ENCODE data around the gene ARSJ. TPM values are rescaled to one million over a fixed set of nuclear protein-coding genes. Genes with fewer than 3 reads are reported as not detected.

ARSJ gene
- total RNA-seq, 4 donors from 2014 or later, result 1.8 to 5.2 (median 2.8) TPM

GRCh38 chr4:113921089-113921794 lies 58.2 kb downstream of the ARSJ start:
- H3K36me3 ChIP-seq, result no peaks in the 10 kb centered on the region
- peaks cover 0 to 6% (median 0%) of the 10 kb centered on the region in 4 donors for H3K4me1 ChIP-seq
- H3K27me3 ChIP-seq, result no peaks in the 10 kb centered on the region
- intact Hi-C loops (cut with DNase I; ENCODE audit: low total_unique reads), result no loop called here
- no peak for DNase-seq
- no peak overlapping the region for H3K4me3 ChIP-seq
- TF ChIP-seq POLR2A (IDR thresholded peaks at IDR 0.05) (no peak), POLR2AphosphoS5 (IDR thresholded peaks at IDR 0.05) (no peak), EP300 (IDR thresholded peaks at IDR 0.05; ENCODE audit: low read depth) (no peak)
- TF ChIP-seq, protein P1, sequence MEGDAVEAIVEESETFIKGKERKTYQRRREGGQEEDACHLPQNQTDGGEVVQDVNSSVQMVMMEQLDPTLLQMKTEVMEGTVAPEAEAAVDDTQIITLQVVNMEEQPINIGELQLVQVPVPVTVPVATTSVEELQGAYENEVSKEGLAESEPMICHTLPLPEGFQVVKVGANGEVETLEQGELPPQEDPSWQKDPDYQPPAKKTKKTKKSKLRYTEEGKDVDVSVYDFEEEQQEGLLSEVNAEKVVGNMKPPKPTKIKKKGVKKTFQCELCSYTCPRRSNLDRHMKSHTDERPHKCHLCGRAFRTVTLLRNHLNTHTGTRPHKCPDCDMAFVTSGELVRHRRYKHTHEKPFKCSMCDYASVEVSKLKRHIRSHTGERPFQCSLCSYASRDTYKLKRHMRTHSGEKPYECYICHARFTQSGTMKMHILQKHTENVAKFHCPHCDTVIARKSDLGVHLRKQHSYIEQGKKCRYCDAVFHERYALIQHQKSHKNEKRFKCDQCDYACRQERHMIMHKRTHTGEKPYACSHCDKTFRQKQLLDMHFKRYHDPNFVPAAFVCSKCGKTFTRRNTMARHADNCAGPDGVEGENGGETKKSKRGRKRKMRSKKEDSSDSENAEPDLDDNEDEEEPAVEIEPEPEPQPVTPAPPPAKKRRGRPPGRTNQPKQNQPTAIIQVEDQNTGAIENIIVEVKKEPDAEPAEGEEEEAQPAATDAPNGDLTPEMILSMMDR (IDR thresholded peaks at IDR 0.05), result no peak
- H3K27ac ChIP-seq, result no peak overlapping the region
- 57 to 59% methylated on average over 3 of the region's 3 CpGs for WGBS, 2 donors (ENCODE audit: low coverage in 1 of 2)
- no peaks in the 10 kb centered on the region for H3K9me3 ChIP-seq
- in situ Hi-C loops (cut with MboI; ENCODE audit: low pct_ligation_motif_present in 1 of 4, low pct_unique_long_range_greater_than_20kb in 1 of 4, low sequenced_read_pairs in 3 of 4), result loop anchor here in 1 of 4 donors (25.0 kb wide), 1 partner anchor 534 kb away; no protein-coding TSS in a partner anchor

GRCh38 chr4:113919611-113920010 lies 59.8 kb downstream of the ARSJ start:
- Histone ChIP-seq H3K27ac (no peak overlapping the region), H3K4me1 (peaks cover 0 to 6% (median 0%) of the 10 kb centered on the region in 4 donors), H3K27me3 (no peaks in the 10 kb centered on the region), H3K4me3 (no peak overlapping the region), H3K36me3 (no peaks in the 10 kb centered on the region), H3K9me3 (no peaks in the 10 kb centered on the region)
- in situ Hi-C loops (cut with MboI; ENCODE audit: low pct_ligation_motif_present in 1 of 4, low pct_unique_long_range_greater_than_20kb in 1 of 4, low sequenced_read_pairs in 3 of 4), result loop anchor here in 1 of 4 donors (25.0 kb wide), 1 partner anchor 532 kb away; no protein-coding TSS in a partner anchor
- intact Hi-C loops (cut with DNase I; ENCODE audit: low total_unique reads), result no loop called here
- WGBS, 2 donors (ENCODE audit: low coverage in 1 of 2), result 80 to 95% methylated on average over 1 of the region's 1 CpG
- TF ChIP-seq POLR2AphosphoS5 (IDR thresholded peaks at IDR 0.05) (no peak), POLR2A (IDR thresholded peaks at IDR 0.05) (no peak), EP300 (IDR thresholded peaks at IDR 0.05; ENCODE audit: low read depth) (no peak)
- TF ChIP-seq, protein P1 (IDR thresholded peaks at IDR 0.05), result no peak
- no peak for DNase-seq

DNA sequence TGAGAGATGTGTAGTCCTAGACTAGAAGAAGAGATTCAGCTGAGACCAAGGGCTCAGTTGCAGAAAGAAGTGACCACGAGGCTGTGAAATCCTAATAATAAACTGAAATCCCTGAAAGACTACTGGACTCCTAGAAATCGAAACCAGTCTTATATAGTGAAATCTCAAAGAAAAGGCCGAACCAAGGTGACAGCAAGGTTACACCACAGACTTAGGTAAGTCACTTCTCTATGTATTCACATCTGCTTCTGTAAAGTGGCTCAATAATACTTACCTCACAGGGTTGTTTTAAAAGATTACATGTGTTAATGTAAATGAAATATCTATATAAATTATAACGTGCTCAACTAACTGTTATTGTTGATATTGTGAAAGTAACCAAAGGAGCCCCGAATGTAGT lies 60.3 kb downstream of the ARSJ start:
- Histone ChIP-seq H3K4me3 (no peak overlapping the region), H3K9me3 (no peaks in the 10 kb centered on the region), H3K36me3 (no peaks in the 10 kb centered on the region), H3K4me1 (peaks cover 0 to 6% (median 0%) of the 10 kb centered on the region in 4 donors), H3K27me3 (no peaks in the 10 kb centered on the region), H3K27ac (no peak overlapping the region)
- in situ Hi-C loops (cut with MboI; ENCODE audit: low pct_ligation_motif_present in 1 of 4, low pct_unique_long_range_greater_than_20kb in 1 of 4, low sequenced_read_pairs in 3 of 4) (loop anchor here in 1 of 4 donors (25.0 kb wide), 1 partner anchor 532 kb away; no protein-coding TSS in a partner anchor), intact Hi-C loops (cut with DNase I; ENCODE audit: low total_unique reads) (no loop called here)
- 52 to 89% methylated on average over 5 of the region's 5 CpGs for WGBS, 2 donors (ENCODE audit: low coverage in 1 of 2)
- no peak for DNase-seq
- TF ChIP-seq POLR2A (IDR thresholded peaks at IDR 0.05) (no peak), POLR2AphosphoS5 (IDR thresholded peaks at IDR 0.05) (no peak), EP300 (IDR thresholded peaks at IDR 0.05; ENCODE audit: low read depth) (no peak)
- TF ChIP-seq, protein P1 (IDR thresholded peaks at IDR 0.05), result no peak

DNA sequence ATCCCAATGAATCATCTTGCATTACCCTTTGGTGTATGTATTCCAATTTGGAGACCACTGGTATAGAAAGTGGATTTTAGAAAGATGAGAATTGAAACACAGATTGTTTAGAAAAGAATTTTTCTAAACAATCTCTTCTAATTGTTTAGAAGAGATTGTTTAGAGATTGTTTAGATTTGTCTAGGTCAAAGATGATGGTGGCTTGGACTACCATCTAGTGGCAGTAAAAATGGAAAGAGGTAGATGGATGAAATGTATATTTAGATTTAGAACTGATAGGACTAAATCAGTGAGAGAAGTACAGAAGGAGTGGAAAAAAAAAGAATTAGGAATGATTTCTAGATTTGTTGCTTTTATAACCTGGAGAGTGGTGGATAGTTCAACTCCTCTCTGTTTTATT lies 70.6 kb downstream of the ARSJ start:
- H3K4me1 ChIP-seq, result no peaks in the 10 kb centered on the region
- in situ Hi-C loops (cut with MboI; ENCODE audit: low pct_ligation_motif_present in 1 of 4, low pct_unique_long_range_greater_than_20kb in 1 of 4, low sequenced_read_pairs in 3 of 4), result loop anchor here in 1 of 4 donors (25.0 kb wide), 1 partner anchor 522 kb away; no protein-coding TSS in a partner anchor
- no peaks in the 10 kb centered on the region for H3K27me3 ChIP-seq
- TF ChIP-seq POLR2AphosphoS5 (IDR thresholded peaks at IDR 0.05), result no peak
- TF ChIP-seq, protein P1 (IDR thresholded peaks at IDR 0.05), result no peak
- no peak for TF ChIP-seq POLR2A (IDR thresholded peaks at IDR 0.05)
- TF ChIP-seq EP300 (IDR thresholded peaks at IDR 0.05; ENCODE audit: low read depth), result no peak
- no peak overlapping the region for H3K27ac ChIP-seq
- intact Hi-C loops (cut with DNase I; ENCODE audit: low total_unique reads), result no loop called here
- H3K36me3 ChIP-seq, result no peaks in the 10 kb centered on the region
- H3K9me3 ChIP-seq, result no peaks in the 10 kb centered on the region
- DNase-seq, result no peak
- H3K4me3 ChIP-seq, result no peak overlapping the region
